ACHN (cell line): ENCODE results near the gene DACH2.
A peak's percentile ranks its signal among the peaks of the same experiment; 100 is the strongest.

Experiments used
- DNase-seq: peaks from one replicate; pipeline ENCODE4 v3.0.0-alpha.2; 2015
- in situ Hi-C: cut with HindIII; loops from 2 replicates; pipeline ENCODE4 v1.10.0; 2017; ENCODE audit warnings: low sequenced_read_pairs, low pct_ligation_motif_present, low pct_unique_long_range_greater_than_20kb

Gene DACH2

GRCh38 chrX:86237482-86237881 is 89.2 kb downstream of the DACH2 start:
- in situ Hi-C loops, result no loop called here
- no peak for DNase-seq

GRCh38 chrX:86241547-86241946 is 93.3 kb downstream of the DACH2 start:
- DNase-seq, result no peak
- in situ Hi-C loops, result no loop called here

DNA sequence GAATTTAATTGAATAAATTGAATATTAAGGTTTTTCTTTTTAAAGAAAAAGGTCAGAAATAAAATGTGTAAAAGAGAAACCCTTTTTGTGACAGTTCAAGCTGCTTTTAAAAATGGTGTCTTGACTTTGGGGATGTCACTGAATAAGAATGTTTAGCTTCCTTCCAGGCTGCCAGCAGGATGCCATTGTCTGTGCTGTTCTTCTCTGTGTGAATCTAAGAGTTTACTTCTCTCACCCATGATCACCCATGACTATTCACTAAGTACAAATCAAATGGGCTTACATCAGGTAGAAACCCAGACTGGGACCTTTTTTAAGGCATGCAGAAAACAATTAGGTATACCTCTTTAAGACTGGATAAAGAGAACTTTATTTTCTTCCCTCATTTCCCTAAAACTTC is 115.3 kb downstream of the DACH2 start:
- in situ Hi-C loops, result no loop called here
- no peak for DNase-seq

- no peak for DNase-seq
- in situ Hi-C loops, result no loop called here
Observed at GRCh38 chrX:86295293-86295692, 147.0 kb downstream of the DACH2 start.

DNA sequence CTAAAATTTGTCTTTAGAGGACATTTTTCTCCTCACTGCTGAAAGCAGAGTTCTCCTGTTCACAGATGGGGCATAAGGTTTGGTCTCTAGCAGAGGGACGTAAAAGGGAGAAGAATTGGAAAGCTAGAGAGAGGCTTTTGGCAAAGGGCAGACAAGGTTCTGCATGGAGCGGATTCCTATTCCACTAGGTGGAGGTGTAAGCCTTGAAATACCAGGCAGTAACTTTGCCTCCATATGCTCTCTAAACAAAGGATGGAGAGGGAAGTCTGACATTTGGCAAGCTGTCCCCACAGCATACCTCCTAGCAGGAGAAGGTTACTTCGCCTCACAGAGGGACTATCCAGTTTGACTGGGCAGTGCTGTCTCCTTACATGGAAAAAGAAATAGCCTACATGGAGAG is 174.7 kb downstream of the DACH2 start:
- in situ Hi-C loops, result no loop called here
- no peak for DNase-seq

GRCh38 chrX:86329174-86329573 is 180.9 kb downstream of the DACH2 start:
- DNase-seq, result no peak
- in situ Hi-C loops, result no loop called here

GRCh38 chrX:86348669-86349068 is 200.4 kb downstream of the DACH2 start:
- peak; percentile 1 for DNase-seq
- in situ Hi-C loops, result no loop called here

GRCh38 chrX:86349115-86349514 is 200.9 kb downstream of the DACH2 start:
- in situ Hi-C loops, result no loop called here
- no peak for DNase-seq

- DNase-seq, result no peak
- in situ Hi-C loops, result no loop called here
Observed at GRCh38 chrX:86369847-86370630, 221.8 kb downstream of the DACH2 start.

DNA sequence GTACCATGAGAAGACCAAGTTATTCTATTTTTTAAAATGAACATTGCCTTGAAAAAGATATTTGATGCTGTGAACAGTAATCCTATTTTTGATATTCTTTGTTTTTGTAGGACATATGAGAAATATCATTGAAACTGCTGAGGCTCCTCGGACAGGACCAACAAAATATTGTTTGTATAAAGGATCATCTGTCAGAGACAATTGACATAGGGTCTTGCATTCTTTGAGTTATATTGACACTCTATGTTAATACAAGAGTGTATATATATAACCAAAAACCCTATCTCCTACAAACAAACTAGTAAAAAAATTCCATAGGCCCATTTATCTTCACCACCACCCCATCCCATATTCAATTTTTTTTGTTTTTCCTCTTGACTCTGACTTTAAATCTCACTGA is 222.7 kb downstream of the DACH2 start:
- no peak for DNase-seq
- in situ Hi-C loops, result no loop called here

DNA sequence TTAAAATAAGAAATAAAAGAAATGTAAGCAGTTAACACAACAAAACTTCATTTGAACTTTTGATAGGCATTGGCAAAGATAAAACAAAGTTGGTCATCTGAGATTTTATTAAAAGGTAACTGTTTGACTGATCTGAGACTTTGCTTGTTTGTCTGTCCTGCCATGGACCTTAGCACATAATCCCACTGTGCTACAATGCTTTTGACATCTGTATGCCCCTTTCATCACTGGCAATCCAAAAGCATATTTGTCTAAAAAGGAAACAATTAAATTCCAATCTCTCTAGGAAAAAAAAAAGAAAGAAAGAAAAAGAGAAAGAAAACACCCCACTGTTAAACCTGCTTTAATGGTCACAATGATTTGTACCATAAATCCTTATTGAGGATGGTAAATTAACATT is 231.0 kb downstream of the DACH2 start:
- no peak for DNase-seq
- in situ Hi-C loops, result no loop called here

DNA sequence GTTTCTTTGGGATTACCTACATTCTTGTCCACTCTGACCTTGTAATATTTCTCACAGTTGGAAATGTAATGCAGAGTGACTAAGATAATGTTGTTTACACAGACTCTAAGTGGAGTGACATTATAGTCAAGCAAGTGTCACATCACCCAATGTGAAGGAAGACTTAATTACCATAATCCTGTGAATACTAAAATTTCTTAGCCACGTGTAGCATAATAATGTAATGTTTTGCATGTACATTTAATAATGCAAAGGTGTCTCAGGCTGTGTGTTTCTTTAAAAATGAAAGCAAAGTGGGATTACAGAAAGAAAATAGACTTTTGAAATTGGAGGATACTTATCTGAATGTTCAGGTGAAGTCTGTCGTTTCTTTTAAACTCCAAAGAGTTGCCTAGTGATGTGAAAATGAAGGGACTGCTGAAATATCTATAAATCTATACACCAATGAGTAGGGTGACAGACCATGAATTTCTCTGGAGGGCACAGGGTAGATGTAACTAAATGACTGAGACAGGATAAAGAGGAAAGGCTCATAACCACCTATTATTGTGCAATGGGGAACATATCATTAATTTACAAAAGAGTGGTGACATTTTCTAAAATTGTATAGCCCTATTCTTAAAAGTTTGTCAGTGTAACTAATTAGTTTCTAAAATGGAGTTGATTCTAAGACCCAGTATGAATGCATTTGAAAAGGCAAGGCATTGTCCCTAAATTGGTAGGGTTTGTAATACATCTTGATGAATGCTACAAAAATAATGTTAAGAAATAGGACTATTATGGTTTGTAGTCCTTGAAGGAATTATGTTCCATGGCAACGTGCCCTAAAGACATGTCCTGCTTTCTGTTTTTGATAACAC is 235.7 kb downstream of the DACH2 start:
- DNase-seq, result no peak
- in situ Hi-C loops, result no loop called here

GRCh38 chrX:86407371-86407770 is 259.1 kb downstream of the DACH2 start:
- DNase-seq, result no peak
- in situ Hi-C loops, result no loop called here

DNA sequence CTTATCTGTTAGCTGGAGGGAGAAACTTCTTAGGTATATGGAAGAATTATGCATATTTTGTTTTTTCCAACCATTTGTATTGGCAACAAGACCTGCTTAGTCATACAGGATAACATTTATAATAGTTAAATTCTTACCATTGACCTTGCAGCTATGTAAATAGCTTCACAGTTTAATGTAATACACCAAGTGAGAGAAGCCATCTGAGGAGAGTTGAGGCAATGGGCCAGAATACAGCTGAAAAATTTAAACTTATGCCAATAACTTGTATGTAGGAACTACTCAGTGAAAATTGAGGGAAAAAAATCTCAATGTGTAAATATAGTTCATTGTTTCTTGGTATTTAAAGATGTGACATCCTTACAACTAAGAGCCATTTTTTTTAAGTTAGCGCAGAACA is 273.5 kb downstream of the DACH2 start:
- in situ Hi-C loops, result no loop called here
- DNase-seq, result no peak

GRCh38 chrX:86436116-86436515 is 287.9 kb downstream of the DACH2 start:
- no peak for DNase-seq
- in situ Hi-C loops, result no loop called here

GRCh38 chrX:86455495-86455894 is 307.2 kb downstream of the DACH2 start:
- DNase-seq, result no peak
- in situ Hi-C loops, result no loop called here

- DNase-seq, result no peak
- in situ Hi-C loops, result no loop called here
Observed at GRCh38 chrX:86460760-86461159, 312.5 kb downstream of the DACH2 start.

DNA sequence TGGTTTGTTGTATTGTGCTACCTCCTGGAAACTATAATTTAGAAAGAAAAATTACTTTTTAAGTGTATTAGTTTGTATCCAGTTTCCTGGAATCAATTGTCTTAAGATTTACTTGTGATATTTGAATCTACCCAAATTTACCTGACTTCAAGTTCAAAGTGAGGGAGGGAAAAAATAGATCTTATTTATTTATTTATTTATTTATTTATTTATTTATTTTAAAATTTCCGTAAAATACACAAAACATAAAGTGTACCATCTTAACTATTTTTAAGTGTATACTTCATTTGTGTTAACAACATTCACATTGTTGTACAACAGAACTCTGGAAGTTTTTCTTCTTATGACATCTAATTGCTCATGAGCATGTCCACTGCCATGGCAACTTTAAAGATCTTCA is 356.0 kb downstream of the DACH2 start:
- in situ Hi-C loops, result no loop called here
- DNase-seq, result no peak

- no peak for DNase-seq
- in situ Hi-C loops, result no loop called here
Observed at GRCh38 chrX:86507331-86507730, 359.1 kb downstream of the DACH2 start.

DNA sequence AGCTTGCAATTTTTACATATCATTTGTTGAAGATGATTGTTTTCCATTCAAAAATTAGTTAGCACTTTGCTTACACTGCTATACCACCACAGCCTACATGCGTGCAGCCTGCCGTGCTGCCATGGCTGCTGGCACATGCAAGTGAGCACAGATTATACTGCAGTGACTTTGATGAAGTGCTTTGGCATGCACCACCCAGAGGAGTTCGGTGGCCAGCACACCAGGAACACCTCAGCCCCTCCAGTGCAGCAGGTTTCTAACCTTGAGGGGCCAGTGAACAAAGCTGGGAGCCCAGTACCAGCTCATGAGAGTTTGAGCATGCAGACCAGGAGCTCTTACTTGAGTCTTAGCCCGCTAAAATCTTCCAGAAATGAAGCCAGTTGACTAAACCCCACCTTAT is 431.5 kb downstream of the DACH2 start:
- DNase-seq, result no peak
- in situ Hi-C loops, result no loop called here
